GM19468 (cell line): Measurements from ENCODE around the gene ODAD3.
"Not testable (repeated sequence)": the region's sequence is repeated elsewhere in the genome, so short reads cannot be mapped to it uniquely, and the experiment has no call there.

Source experiments
- ATAC-seq: cut with Tn5 transposase; IDR thresholded peaks from one replicate; pipeline ENCODE4 v1.9.1; 2021; ENCODE audit warnings: mild to moderate bottlenecking, moderate library complexity, moderate number of reproducible peaks; ENCODE audit not compliant: unreplicated experiment; ENCODE audit errors: extremely low read depth

ODAD3 gene

GRCh38 chr19:11445141-11445540 is 10.2 kb upstream of the ODAD3 start:
- ATAC-seq = no peak

GRCh38 chr19:11444059-11444458 is 9.1 kb upstream of the ODAD3 start:
- ATAC-seq = no peak

GRCh38 chr19:11437955-11438354 is 3.0 kb upstream of the ODAD3 start:
- no peak for ATAC-seq

GRCh38 chr19:11435833-11436313 is 952 bp upstream of the ODAD3 start:
- no peak for ATAC-seq

- no peak for ATAC-seq
Observed at GRCh38 chr19:11434703-11435056, 241 bp downstream of the ODAD3 start.

GRCh38 chr19:11433526-11433925 is 1.4 kb downstream of the ODAD3 start:
- ATAC-seq = not testable (repeated sequence)

- ATAC-seq = no peak
Observed at GRCh38 chr19:11426656-11427055, 8.3 kb downstream of the ODAD3 start.

- ATAC-seq = no peak
Observed at GRCh38 chr19:11425719-11426457, 9.0 kb downstream of the ODAD3 start.

- ATAC-seq = no peak
Observed at GRCh38 chr19:11423791-11424181, 11.1 kb downstream of the ODAD3 start.

- ATAC-seq = no peak
Observed at GRCh38 chr19:11423164-11423790, 11.6 kb downstream of the ODAD3 start.

- ATAC-seq = no peak
Observed at GRCh38 chr19:11422163-11423065, 12.5 kb downstream of the ODAD3 start.

GRCh38 chr19:11421371-11422098 is 13.4 kb downstream of the ODAD3 start:
- no peak for ATAC-seq

- no peak for ATAC-seq
Observed at GRCh38 chr19:11420429-11421370, 14.2 kb downstream of the ODAD3 start.

- no peak for ATAC-seq
Observed at GRCh38 chr19:11418549-11419506, 16.1 kb downstream of the ODAD3 start, which contains the start of gene RGL3. Gene RGL3 (minus strand): TSS chr19:11419314. CDS start chr19:11419278, 36 bp downstream.

- no peak for ATAC-seq
Observed at GRCh38 chr19:11418094-11418548, 16.8 kb downstream of the ODAD3 start.

- ATAC-seq = no peak
Observed at GRCh38 chr19:11416346-11417052, 18.4 kb downstream of the ODAD3 start.

GRCh38 chr19:11414544-11414943 is 20.4 kb downstream of the ODAD3 start:
- no peak for ATAC-seq
